PFSK-1 (cell line): Measurements from ENCODE around the gene CARD9.

Experiments
- POLR2AphosphoS5 ChIP-seq: IDR thresholded peaks from 2 replicates; pipeline ENCODE4 v1.6.1; 2012; ENCODE audit warnings: low read depth, mild to moderate bottlenecking, control low read depth, low read length, moderate library complexity
- SIN3A ChIP-seq: IDR thresholded peaks from 2 replicates; pipeline ENCODE4 v1.6.1; 2012; ENCODE audit warnings: mild to moderate bottlenecking, low read length, moderate library complexity, borderline replicate concordance; ENCODE audit not compliant: insufficient read depth

GRCh38 chr9:136395020-136395340, 21.5 kb upstream of the CARD9 start:
- TF ChIP-seq SIN3A (no peak), POLR2AphosphoS5 (no peak)
